ENCODE measurements around the gene RPS21. TPM values are rescaled to one million over a fixed set of nuclear protein-coding genes. Genes with fewer than 3 reads are reported as not detected.

Gene RPS21
- polyA plus RNA-seq, 1 of the 3 experiments (the other 2 are of a cell fraction), result 16,625 TPM

DNA sequence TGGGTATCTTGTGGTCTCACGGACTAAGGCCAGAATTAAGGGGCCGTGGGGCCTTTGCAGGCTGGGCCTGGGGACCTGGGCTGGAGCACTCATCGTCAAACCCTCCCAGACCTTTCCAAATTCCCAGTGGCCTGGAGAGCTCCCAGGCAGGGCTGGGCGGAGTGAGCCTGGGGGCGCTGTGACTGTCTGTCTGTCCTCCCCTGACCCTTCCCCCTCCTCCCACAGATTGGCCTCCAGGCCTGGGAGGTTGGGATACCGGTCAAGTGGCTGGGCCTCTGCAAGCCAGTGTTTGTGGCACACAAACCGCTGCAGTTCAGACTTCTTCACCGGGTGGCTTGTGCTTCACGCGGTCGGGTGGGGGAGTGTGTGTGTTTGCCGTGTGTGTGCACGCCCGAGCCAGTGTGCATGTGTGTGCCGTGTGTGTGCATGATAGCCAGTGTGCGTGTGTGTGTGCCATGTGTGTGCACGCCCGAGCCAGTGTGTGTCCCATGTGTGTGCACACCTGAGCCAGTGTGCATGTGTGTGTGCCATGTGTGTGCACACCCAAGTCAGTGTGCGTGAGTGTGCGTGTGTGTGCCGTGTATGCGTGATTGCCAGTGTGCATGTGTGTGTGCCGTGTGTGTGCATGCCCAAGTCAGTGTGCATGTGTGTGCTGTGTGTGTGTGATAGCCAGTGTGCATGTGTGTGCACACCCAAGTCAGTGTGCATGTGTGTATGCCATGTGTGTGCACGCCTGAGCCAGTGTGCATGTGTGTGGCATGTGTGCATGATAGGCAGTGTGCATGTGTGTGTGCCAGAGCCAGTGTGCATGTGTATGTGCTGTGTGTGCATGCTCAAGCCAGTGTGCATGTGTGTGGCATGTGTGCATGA lies 34.2 kb downstream of the RPS21 start:
- H3K9me3 ChIP-seq, result no peaks in the 10 kb centered on the region
- no peak overlapping the region for H3K27ac ChIP-seq (ENCODE audit: low read depth in 2 of 2, low read length in 1 of 2)
- no peaks in the 10 kb centered on the region for H3K27me3 ChIP-seq (ENCODE audit: insufficient read depth)
- DNase-seq, result no peak
- H3K4me1 ChIP-seq (ENCODE audit: control insufficient read depth in 1 of 2, insufficient read depth in 2 of 2, low read depth in 1 of 2, low read length in 1 of 2), result no peaks in the 10 kb centered on the region
- no peaks in the 10 kb centered on the region for H3K9me2 ChIP-seq
- TF ChIP-seq USF1 (IDR thresholded peaks at IDR 0.05; ENCODE audit: borderline replicate concordance, low read depth) (no peak), GATA2 (CRISPR knock-in tag; IDR thresholded peaks at IDR 0.05) (no peak), JUND (IDR thresholded peaks at IDR 0.05) (no peak), TCF12 (IDR thresholded peaks at IDR 0.05) (no peak), EP300 (IDR thresholded peaks at IDR 0.05; ENCODE audit: borderline replicate concordance in 1 of 2, low read depth in 1 of 2, low read length in 1 of 2) (no peak), TAF1 (IDR thresholded peaks at IDR 0.05; ENCODE audit: borderline replicate concordance, low read depth, low read length) (no peak), RXRA (IDR thresholded peaks at IDR 0.05; ENCODE audit: borderline replicate concordance, low read depth) (no peak), POLR2AphosphoS5 (IDR thresholded peaks at IDR 0.05; ENCODE audit: low read depth, low read length) (no peak), GABPA (IDR thresholded peaks at IDR 0.05; ENCODE audit: low read depth) (no peak), EZH2phosphoT487 (IDR thresholded peaks at IDR 0.05; ENCODE audit: borderline replicate concordance, low read depth) (no peak), USF2 (IDR thresholded peaks at IDR 0.05; ENCODE audit: borderline replicate concordance, low read depth, low read length) (no peak), RCOR1 (IDR thresholded peaks at IDR 0.05; ENCODE audit: low read length) (no peak), ELF1 (IDR thresholded peaks at IDR 0.05) (no peak), SMC3 (IDR thresholded peaks at IDR 0.05; ENCODE audit: low read depth, low read length) (no peak)
- TF ChIP-seq, protein P1, sequence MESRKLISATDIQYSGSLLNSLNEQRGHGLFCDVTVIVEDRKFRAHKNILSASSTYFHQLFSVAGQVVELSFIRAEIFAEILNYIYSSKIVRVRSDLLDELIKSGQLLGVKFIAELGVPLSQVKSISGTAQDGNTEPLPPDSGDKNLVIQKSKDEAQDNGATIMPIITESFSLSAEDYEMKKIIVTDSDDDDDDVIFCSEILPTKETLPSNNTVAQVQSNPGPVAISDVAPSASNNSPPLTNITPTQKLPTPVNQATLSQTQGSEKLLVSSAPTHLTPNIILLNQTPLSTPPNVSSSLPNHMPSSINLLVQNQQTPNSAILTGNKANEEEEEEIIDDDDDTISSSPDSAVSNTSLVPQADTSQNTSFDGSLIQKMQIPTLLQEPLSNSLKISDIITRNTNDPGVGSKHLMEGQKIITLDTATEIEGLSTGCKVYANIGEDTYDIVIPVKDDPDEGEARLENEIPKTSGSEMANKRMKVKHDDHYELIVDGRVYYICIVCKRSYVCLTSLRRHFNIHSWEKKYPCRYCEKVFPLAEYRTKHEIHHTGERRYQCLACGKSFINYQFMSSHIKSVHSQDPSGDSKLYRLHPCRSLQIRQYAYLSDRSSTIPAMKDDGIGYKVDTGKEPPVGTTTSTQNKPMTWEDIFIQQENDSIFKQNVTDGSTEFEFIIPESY (IDR thresholded peaks at IDR 0.05; ENCODE audit: borderline replicate concordance, low read depth), result no peak
- 81% methylated on average over 17 of the region's 24 CpGs for WGBS (ENCODE audit: low lambda C conversion rate)
- no peaks in the 10 kb centered on the region for H3F3A ChIP-seq (replicated peaks; ENCODE audit: insufficient read depth)
- CTCF ChIA-PET, result interaction anchor here (1.1 to 2.8 kb wide), 2 partner anchors 11 to 79 kb away, joined by 4 to 16 read pairs; no protein-coding TSS in a partner anchor
- H4K20me1 ChIP-seq (ENCODE audit: insufficient read depth), result no peaks in the 10 kb centered on the region
- no peak overlapping the region for H3K9ac ChIP-seq
- H3K36me3 ChIP-seq (replicated peaks in 1 of 2; ENCODE audit: control insufficient read depth in 1 of 2, insufficient read depth in 2 of 2, low read length in 1 of 2), result no peaks in the 10 kb centered on the region
- H3K4me3 ChIP-seq (ENCODE audit: low read depth in 2 of 2, low read length in 1 of 2), result no peak overlapping the region
- H3K79me2 ChIP-seq (ENCODE audit: insufficient read depth), result no peaks in the 10 kb centered on the region
- H3K4me2 ChIP-seq, result no peak overlapping the region
- H2AFZ ChIP-seq (ENCODE audit: low read depth), result no peak overlapping the region
- POLR2A ChIA-PET, result no interaction called here
